HEK293 (cell line): ENCODE measurements around the gene KCNE3.
A peak's percentile ranks its signal among the peaks of the same experiment; 100 is the strongest.

Experiments
- CTCF ChIA-PET: fragments of 350-600 bp; formaldehyde crosslinking; extraction: SDS; loops from one replicate; lab custom pipeline; 2021; ENCODE audit warnings: antibody characterized with exemption; lab: Yijun Ruan, JAX
- POLR2A ChIA-PET: fragments of 300-600 bp; formaldehyde crosslinking; extraction: SDS; loops from one replicate; lab custom pipeline; 2020; ENCODE audit warnings: antibody characterized with exemption, inconsistent platforms; lab: Yijun Ruan, JAX
- H3K27ac ChIP-seq: fragments of 200-500 bp; sonication (Bioruptor generic); 2 replicates; pipeline ENCODE4 v1.5.1; 2014; ENCODE audit warnings: low read depth, low read length, control low read depth, inconsistent platforms; ENCODE audit errors: extremely low read depth
- H3K36me3 ChIP-seq, 2 experiments: fragments of 200-500 bp in 1 of 2; sonication (Bioruptor generic) in 1 of 2; 1 replicate in 1 of 2; 2 replicates in 1 of 2; pipeline ENCODE4 v1.5.1; 2014 to 2017; ENCODE audit warnings: inconsistent platforms in 2 of 2, low read length in 2 of 2; ENCODE audit not compliant: control insufficient read depth in 2 of 2, insufficient read depth in 1 of 2
- H3K4me1 ChIP-seq: fragments of 200-500 bp; sonication (Bioruptor generic); 2 replicates; pipeline ENCODE4 v1.5.1; 2014; ENCODE audit warnings: mild to moderate bottlenecking, low read length, inconsistent platforms; ENCODE audit not compliant: control insufficient read depth, insufficient read depth
- H3K4me3 ChIP-seq: 2 replicates; pipeline ENCODE4 v1.5.1; 2011; ENCODE audit warnings: low read depth, mild to moderate bottlenecking, control low read depth, low read length, moderate library complexity
- H3K9me3 ChIP-seq: fragments of 200-500 bp; sonication (Bioruptor generic); 2 replicates; pipeline ENCODE4 v1.5.1; 2014; ENCODE audit warnings: low read depth, low read length, inconsistent platforms; ENCODE audit not compliant: control insufficient read depth, insufficient read depth
- KLF16 ChIP-seq: fragments of 450-650 bp; formaldehyde crosslinking; IDR thresholded peaks from 2 replicates; pipeline ENCODE4 v1.5.1; 2017; ENCODE audit warnings: missing biosample characterization, missing genetic modification characterization
- KLF8 ChIP-seq: fragments of 450-650 bp; formaldehyde crosslinking; IDR thresholded peaks from 2 replicates; pipeline ENCODE4 v1.5.1; 2016; ENCODE audit warnings: missing biosample characterization, missing genetic modification characterization
- MYNN ChIP-seq: fragments of 450-650 bp; formaldehyde crosslinking; IDR thresholded peaks from 2 replicates; pipeline ENCODE4 v1.5.1; 2016; ENCODE audit warnings: missing biosample characterization, missing genetic modification characterization, borderline replicate concordance
- SCRT1 ChIP-seq: fragments of 450-650 bp; formaldehyde crosslinking; IDR thresholded peaks from 2 replicates; pipeline ENCODE4 v1.5.1; 2016; ENCODE audit warnings: missing biosample characterization, missing genetic modification characterization, borderline replicate concordance
- SCRT2 ChIP-seq: fragments of 450-650 bp; formaldehyde crosslinking; IDR thresholded peaks from 2 replicates; pipeline ENCODE4 v1.5.1; 2016; ENCODE audit warnings: missing biosample characterization, missing genetic modification characterization
- YY1 ChIP-seq: fragments of 450-650 bp; formaldehyde crosslinking; IDR thresholded peaks from 2 replicates; pipeline ENCODE4 v1.5.1; 2018; ENCODE audit warnings: missing biosample characterization, missing genetic modification characterization
- ZFP37 ChIP-seq: fragments of 450-650 bp; formaldehyde crosslinking; IDR thresholded peaks from 2 replicates; pipeline ENCODE4 v1.5.1; 2016; ENCODE audit warnings: missing biosample characterization, missing genetic modification characterization
- ZNF146 ChIP-seq: fragments of 450-650 bp; formaldehyde crosslinking; IDR thresholded peaks from 2 replicates; pipeline ENCODE4 v1.5.1; 2016; ENCODE audit warnings: missing biosample characterization, missing genetic modification characterization
- ZNF157 ChIP-seq: fragments of 450-650 bp; formaldehyde crosslinking; IDR thresholded peaks from 2 replicates; pipeline ENCODE4 v1.5.1; 2016; ENCODE audit warnings: missing biosample characterization, missing genetic modification characterization
- ZNF169 ChIP-seq: fragments of 450-650 bp; formaldehyde crosslinking; IDR thresholded peaks from 2 replicates; pipeline ENCODE4 v1.5.1; 2016; ENCODE audit warnings: missing biosample characterization, missing genetic modification characterization
- ZNF24 ChIP-seq: fragments of 450-650 bp; formaldehyde crosslinking; IDR thresholded peaks from 2 replicates; pipeline ENCODE4 v1.5.1; 2016; ENCODE audit warnings: missing biosample characterization, missing genetic modification characterization
- ZNF391 ChIP-seq: fragments of 450-650 bp; formaldehyde crosslinking; IDR thresholded peaks from 2 replicates; pipeline ENCODE4 v1.5.1; 2016; ENCODE audit warnings: low read depth, missing biosample characterization, missing genetic modification characterization, borderline replicate concordance
- ZNF404 ChIP-seq: fragments of 450-650 bp; formaldehyde crosslinking; IDR thresholded peaks from 2 replicates; pipeline ENCODE4 v1.5.1; 2017; ENCODE audit warnings: missing biosample characterization, missing genetic modification characterization
- ZNF423 ChIP-seq: fragments of 450-650 bp; formaldehyde crosslinking; IDR thresholded peaks from 2 replicates; pipeline ENCODE4 v1.5.1; 2016; ENCODE audit warnings: missing biosample characterization, missing genetic modification characterization
- ZNF501 ChIP-seq: fragments of 450-650 bp; formaldehyde crosslinking; IDR thresholded peaks from 2 replicates; pipeline ENCODE4 v1.5.1; 2016; ENCODE audit warnings: missing biosample characterization, missing genetic modification characterization
- ZNF513 ChIP-seq: fragments of 450-650 bp; IDR thresholded peaks from 2 replicates; pipeline ENCODE4 v1.5.1; 2018; ENCODE audit warnings: missing biosample characterization, missing genetic modification characterization
- ZNF530 ChIP-seq: fragments of 450-650 bp; formaldehyde crosslinking; IDR thresholded peaks from 2 replicates; pipeline ENCODE4 v1.5.1; 2016; ENCODE audit warnings: low read depth, missing biosample characterization, missing genetic modification characterization
- ZNF654 ChIP-seq: fragments of 450-650 bp; formaldehyde crosslinking; IDR thresholded peaks from 2 replicates; pipeline ENCODE4 v1.5.1; 2016; ENCODE audit warnings: low read depth, missing biosample characterization, missing genetic modification characterization
- ZSCAN16 ChIP-seq: fragments of 450-650 bp; formaldehyde crosslinking; IDR thresholded peaks from 2 replicates; pipeline ENCODE4 v1.5.1; 2016; ENCODE audit warnings: missing biosample characterization, missing genetic modification characterization
- ZSCAN23 ChIP-seq: fragments of 450-650 bp; formaldehyde crosslinking; IDR thresholded peaks from 2 replicates; pipeline ENCODE4 v1.5.1; 2016; ENCODE audit warnings: missing biosample characterization, missing genetic modification characterization
- TF ChIP-seq, protein P1 (sequence below): fragments of 450-650 bp; formaldehyde crosslinking; IDR thresholded peaks from 2 replicates; pipeline ENCODE4 v1.5.1; 2016; ENCODE audit warnings: missing biosample characterization, missing genetic modification characterization, low read depth
- TF ChIP-seq, protein P2 (sequence below): fragments of 450-650 bp; formaldehyde crosslinking; IDR thresholded peaks from 2 replicates; pipeline ENCODE4 v1.5.1; 2016; ENCODE audit warnings: missing biosample characterization, missing genetic modification characterization
- TF ChIP-seq, protein P3 (sequence below): fragments of 450-650 bp; formaldehyde crosslinking; conservative IDR thresholded peaks from 2 replicates; pipeline ENCODE4 v1.5.1; 2016; ENCODE audit warnings: low read depth, missing biosample characterization, missing genetic modification characterization

The KCNE3 gene

GRCh38 chr11:74444173-74444826 is 23.0 kb downstream of the KCNE3 start:
- Histone ChIP-seq H3K27ac (no peak overlapping the region), H3K4me1 (peaks cover 3% of the 10 kb centered on the region; the same call in 1 of the 2 replicates), H3K36me3 (no peaks in the 10 kb centered on the region), H3K9me3 (no peaks in the 10 kb centered on the region), H3K4me3 (no peak overlapping the region)
- POLR2A ChIA-PET, result interaction anchor here (0.5 to 1.2 kb wide), 2 partner anchors 49 to 189 kb away, joined by 3 to 4 read pairs; no protein-coding TSS in a partner anchor
- TF ChIP-seq SCRT1 (tag by site-specific recombination) (peak; percentile 78), ZSCAN16 (no peak), KLF8 (tag by site-specific recombination) (no peak), SCRT2 (peak; percentile 48; the same call in 1 of the 2 replicates), YY1 (tag by site-specific recombination) (no peak), ZFP37 (no peak), ZNF423 (tag by site-specific recombination) (no peak), ZNF654 (tag by site-specific recombination) (no peak)
- TF ChIP-seq, protein P1, sequence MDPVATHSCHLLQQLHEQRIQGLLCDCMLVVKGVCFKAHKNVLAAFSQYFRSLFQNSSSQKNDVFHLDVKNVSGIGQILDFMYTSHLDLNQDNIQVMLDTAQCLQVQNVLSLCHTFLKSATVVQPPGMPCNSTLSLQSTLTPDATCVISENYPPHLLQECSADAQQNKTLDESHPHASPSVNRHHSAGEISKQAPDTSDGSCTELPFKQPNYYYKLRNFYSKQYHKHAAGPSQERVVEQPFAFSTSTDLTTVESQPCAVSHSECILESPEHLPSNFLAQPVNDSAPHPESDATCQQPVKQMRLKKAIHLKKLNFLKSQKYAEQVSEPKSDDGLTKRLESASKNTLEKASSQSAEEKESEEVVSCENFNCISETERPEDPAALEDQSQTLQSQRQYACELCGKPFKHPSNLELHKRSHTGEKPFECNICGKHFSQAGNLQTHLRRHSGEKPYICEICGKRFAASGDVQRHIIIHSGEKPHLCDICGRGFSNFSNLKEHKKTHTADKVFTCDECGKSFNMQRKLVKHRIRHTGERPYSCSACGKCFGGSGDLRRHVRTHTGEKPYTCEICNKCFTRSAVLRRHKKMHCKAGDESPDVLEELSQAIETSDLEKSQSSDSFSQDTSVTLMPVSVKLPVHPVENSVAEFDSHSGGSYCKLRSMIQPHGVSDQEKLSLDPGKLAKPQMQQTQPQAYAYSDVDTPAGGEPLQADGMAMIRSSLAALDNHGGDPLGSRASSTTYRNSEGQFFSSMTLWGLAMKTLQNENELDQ, result no peak
- TF ChIP-seq, protein P2, sequence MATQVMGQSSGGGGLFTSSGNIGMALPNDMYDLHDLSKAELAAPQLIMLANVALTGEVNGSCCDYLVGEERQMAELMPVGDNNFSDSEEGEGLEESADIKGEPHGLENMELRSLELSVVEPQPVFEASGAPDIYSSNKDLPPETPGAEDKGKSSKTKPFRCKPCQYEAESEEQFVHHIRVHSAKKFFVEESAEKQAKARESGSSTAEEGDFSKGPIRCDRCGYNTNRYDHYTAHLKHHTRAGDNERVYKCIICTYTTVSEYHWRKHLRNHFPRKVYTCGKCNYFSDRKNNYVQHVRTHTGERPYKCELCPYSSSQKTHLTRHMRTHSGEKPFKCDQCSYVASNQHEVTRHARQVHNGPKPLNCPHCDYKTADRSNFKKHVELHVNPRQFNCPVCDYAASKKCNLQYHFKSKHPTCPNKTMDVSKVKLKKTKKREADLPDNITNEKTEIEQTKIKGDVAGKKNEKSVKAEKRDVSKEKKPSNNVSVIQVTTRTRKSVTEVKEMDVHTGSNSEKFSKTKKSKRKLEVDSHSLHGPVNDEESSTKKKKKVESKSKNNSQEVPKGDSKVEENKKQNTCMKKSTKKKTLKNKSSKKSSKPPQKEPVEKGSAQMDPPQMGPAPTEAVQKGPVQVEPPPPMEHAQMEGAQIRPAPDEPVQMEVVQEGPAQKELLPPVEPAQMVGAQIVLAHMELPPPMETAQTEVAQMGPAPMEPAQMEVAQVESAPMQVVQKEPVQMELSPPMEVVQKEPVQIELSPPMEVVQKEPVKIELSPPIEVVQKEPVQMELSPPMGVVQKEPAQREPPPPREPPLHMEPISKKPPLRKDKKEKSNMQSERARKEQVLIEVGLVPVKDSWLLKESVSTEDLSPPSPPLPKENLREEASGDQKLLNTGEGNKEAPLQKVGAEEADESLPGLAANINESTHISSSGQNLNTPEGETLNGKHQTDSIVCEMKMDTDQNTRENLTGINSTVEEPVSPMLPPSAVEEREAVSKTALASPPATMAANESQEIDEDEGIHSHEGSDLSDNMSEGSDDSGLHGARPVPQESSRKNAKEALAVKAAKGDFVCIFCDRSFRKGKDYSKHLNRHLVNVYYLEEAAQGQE (tag by site-specific recombination), result no peak
- CTCF ChIA-PET, result interaction anchor here (0.8 to 13.1 kb wide), 7 partner anchors 9 to 187 kb away, joined by 3 to 221 read pairs (median 3); no protein-coding TSS in a partner anchor

GRCh38 chr11:74443071-74443864 is 24.1 kb downstream of the KCNE3 start:
- ChIA-PET POLR2A (interaction anchor here (0.5 kb wide), 1 partner anchor 45 kb away, joined by 3 read pairs; no protein-coding TSS in a partner anchor), CTCF (interaction anchor here (0.8 to 13.1 kb wide), 9 partner anchors 8 to 186 kb away, joined by 3 to 221 read pairs (median 3); no protein-coding TSS in a partner anchor)
- Histone ChIP-seq H3K27ac (peak overlapping the region; percentile 59), H3K9me3 (no peaks in the 10 kb centered on the region), H3K4me3 (no peak overlapping the region), H3K4me1 (peaks cover 3% of the 10 kb centered on the region; the same call in 1 of the 2 replicates), H3K36me3 (no peaks in the 10 kb centered on the region)
- TF ChIP-seq, protein P3, sequence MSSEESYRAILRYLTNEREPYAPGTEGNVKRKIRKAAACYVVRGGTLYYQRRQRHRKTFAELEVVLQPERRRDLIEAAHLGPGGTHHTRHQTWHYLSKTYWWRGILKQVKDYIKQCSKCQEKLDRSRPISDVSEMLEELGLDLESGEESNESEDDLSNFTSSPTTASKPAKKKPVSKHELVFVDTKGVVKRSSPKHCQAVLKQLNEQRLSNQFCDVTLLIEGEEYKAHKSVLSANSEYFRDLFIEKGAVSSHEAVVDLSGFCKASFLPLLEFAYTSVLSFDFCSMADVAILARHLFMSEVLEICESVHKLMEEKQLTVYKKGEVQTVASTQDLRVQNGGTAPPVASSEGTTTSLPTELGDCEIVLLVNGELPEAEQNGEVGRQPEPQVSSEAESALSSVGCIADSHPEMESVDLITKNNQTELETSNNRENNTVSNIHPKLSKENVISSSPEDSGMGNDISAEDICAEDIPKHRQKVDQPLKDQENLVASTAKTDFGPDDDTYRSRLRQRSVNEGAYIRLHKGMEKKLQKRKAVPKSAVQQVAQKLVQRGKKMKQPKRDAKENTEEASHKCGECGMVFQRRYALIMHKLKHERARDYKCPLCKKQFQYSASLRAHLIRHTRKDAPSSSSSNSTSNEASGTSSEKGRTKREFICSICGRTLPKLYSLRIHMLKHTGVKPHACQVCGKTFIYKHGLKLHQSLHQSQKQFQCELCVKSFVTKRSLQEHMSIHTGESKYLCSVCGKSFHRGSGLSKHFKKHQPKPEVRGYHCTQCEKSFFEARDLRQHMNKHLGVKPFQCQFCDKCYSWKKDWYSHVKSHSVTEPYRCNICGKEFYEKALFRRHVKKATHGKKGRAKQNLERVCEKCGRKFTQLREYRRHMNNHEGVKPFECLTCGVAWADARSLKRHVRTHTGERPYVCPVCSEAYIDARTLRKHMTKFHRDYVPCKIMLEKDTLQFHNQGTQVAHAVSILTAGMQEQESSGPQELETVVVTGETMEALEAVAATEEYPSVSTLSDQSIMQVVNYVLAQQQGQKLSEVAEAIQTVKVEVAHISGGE (tag by site-specific recombination), result no peak
- TF ChIP-seq ZNF169 (tag by site-specific recombination), result no peak
- no peak for TF ChIP-seq KLF16 (tag by site-specific recombination)
- no peak for TF ChIP-seq ZNF501
- no peak for TF ChIP-seq ZNF157 (tag by site-specific recombination)
- no peak for TF ChIP-seq ZNF146 (tag by site-specific recombination)
- no peak for TF ChIP-seq MYNN (tag by site-specific recombination)
- no peak for TF ChIP-seq ZNF513 (tag by site-specific recombination)
- TF ChIP-seq ZSCAN23 (tag by site-specific recombination), result no peak
- no peak for TF ChIP-seq ZNF24 (tag by site-specific recombination)
- no peak for TF ChIP-seq ZNF530 (tag by site-specific recombination)
- TF ChIP-seq ZNF391 (tag by site-specific recombination), result no peak
- no peak for TF ChIP-seq ZNF404 (tag by site-specific recombination)
